ENCODE data around the gene PORCN. TPM values are rescaled to one million over a fixed set of nuclear protein-coding genes. Genes with fewer than 3 reads are reported as not detected.
"Not testable (repeated sequence)": the region's sequence is repeated elsewhere in the genome, so short reads cannot be mapped to it uniquely, and the experiment has no call there.

PORCN gene
- total and polyA plus RNA-seq, 9 of the 15 experiments (the other 6 are each of a cell fraction or from before 2014, with no cell fraction given): 0.34 to 5.1 (median 2.8) TPM

DNA sequence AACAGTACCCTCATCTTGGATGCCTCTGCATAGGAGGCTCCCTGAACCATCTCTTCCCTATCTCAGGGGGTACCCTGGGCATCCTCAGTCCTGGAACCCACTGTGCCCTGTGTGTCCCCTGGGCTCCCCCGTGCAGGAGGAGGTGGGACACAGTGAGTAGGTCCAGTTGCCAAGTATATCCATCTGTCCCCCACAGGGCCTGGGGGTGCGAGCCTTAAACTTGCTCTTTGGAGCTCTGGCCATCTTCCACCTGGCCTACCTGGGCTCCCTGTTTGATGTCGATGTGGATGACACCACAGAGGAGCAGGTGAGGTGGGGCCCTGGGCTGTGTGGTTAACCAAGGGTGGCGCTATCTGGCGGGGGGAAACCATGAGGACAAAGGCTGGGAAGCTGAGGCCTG lies 8.2 kb downstream of the PORCN start:
- Histone ChIP-seq H3K4me1 (replicated peaks in 1 of 2; ENCODE audit: control insufficient read depth in 2 of 2, insufficient read depth in 2 of 2, low read length in 2 of 2) (peaks cover 18 to 29% of the 10 kb centered on the region in 2 experiments; a peak in 4 of 5 replicates), H3K9ac (ENCODE audit: insufficient read depth in 1 of 2, low read depth in 2 of 2, low read length in 2 of 2) (0 out of 4 replicates have a peak overlapping the region, but pooled peaks of 1 of the 2 experiments have one; percentile 20), H3K9me1 (ENCODE audit: control insufficient read depth, insufficient read depth, low read length) (peaks cover 4% of the 10 kb centered on the region), H3K27me3 (ENCODE audit: control insufficient read depth in 2 of 2, insufficient read depth in 2 of 2, low read length in 2 of 2) (no peaks in the 10 kb centered on the region), H3K27ac (ENCODE audit: extremely low read depth, low read depth, low read length) (no peak overlapping the region), H3K36me3 (ENCODE audit: control insufficient read depth, insufficient read depth, low read length) (no peaks in the 10 kb centered on the region; the same call in 2 of the 3 replicates), H3K9me3 (replicated peaks; ENCODE audit: control insufficient read depth, insufficient read depth, low read depth, low read length) (no peaks in the 10 kb centered on the region), H3K4me3 (no peak overlapping the region), H3K79me2 (ENCODE audit: control insufficient read depth, insufficient read depth, low read length) (peaks cover 4% of the 10 kb centered on the region), H3K4me2 (ENCODE audit: insufficient read depth, low read length) (no peak overlapping the region), H4K20me1 (replicated peaks; ENCODE audit: control insufficient read depth, insufficient read depth, low read length) (no peaks in the 10 kb centered on the region), H2AFZ (ENCODE audit: low read depth, low read length) (no peak overlapping the region)
- CTCF ChIA-PET (ENCODE audit: low intra/inter-chr PET ratio): no interaction called here
- intact Hi-C loops (cut with micrococcal nuclease): no loop called here
- in situ Hi-C loops (cut with MboI): no loop called here
- 58% methylated on average over 5 of the region's 5 CpGs for WGBS (ENCODE audit: insufficient coverage, low coverage, missing lambda C conversion rate)
- no TSS peak for BruUV-seq (replicated peaks)
- no peak for DNase-seq (ENCODE audit: extremely low read depth in 1 of 4, low spot score in 3 of 4)
- POLR2A ChIA-PET: no interaction called here
- no peak for ATAC-seq
- FAIRE-seq: no peak
- TF ChIP-seq E2F3 (CRISPR knock-in tag; IDR thresholded peaks at IDR 0.05) (no peak), POLR2H (tag; IDR thresholded peaks at IDR 0.05; ENCODE audit: low read depth) (no peak), SLC30A9 (CRISPR knock-in tag; IDR thresholded peaks at IDR 0.05) (no peak), NFYB (IDR thresholded peaks at IDR 0.05; ENCODE audit: extremely low read depth, insufficient read length) (no peak), ARNT (IDR thresholded peaks at IDR 0.05) (no peak), CHCHD3 (CRISPR knock-in tag; IDR thresholded peaks at IDR 0.05) (no peak), CCAR2 (IDR thresholded peaks at IDR 0.05; ENCODE audit: low read depth, low read length) (no peak), ZC3H4 (CRISPR knock-in tag; IDR thresholded peaks at IDR 0.05; ENCODE audit: borderline replicate concordance) (no peak), CBX5 (IDR thresholded peaks at IDR 0.05; ENCODE audit: borderline replicate concordance, low read depth) (no peak), PCBP2 (IDR thresholded peaks at IDR 0.05; ENCODE audit: low read depth, low read length, poor library complexity, severe bottlenecking) (no peak), DPF2 (IDR thresholded peaks at IDR 0.05) (no peak), ZNF3 (CRISPR knock-in tag; IDR thresholded peaks at IDR 0.05) (no peak), JUN (IDR thresholded peaks at IDR 0.05; ENCODE audit: borderline replicate concordance, low read depth, low read length) (no peak), JUN (CRISPR knock-in tag; IDR thresholded peaks at IDR 0.05; ENCODE audit: borderline replicate concordance) (no peak), TEAD2 (tag; IDR thresholded peaks at IDR 0.05) (no peak), U2AF1 (optimal IDR thresholded peaks at IDR 0.05; ENCODE audit: low read depth, low read length) (no peak)
- TF ChIP-seq, protein P1, sequence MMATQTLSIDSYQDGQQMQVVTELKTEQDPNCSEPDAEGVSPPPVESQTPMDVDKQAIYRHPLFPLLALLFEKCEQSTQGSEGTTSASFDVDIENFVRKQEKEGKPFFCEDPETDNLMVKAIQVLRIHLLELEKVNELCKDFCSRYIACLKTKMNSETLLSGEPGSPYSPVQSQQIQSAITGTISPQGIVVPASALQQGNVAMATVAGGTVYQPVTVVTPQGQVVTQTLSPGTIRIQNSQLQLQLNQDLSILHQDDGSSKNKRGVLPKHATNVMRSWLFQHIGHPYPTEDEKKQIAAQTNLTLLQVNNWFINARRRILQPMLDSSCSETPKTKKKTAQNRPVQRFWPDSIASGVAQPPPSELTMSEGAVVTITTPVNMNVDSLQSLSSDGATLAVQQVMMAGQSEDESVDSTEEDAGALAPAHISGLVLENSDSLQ (IDR thresholded peaks at IDR 0.05): no peak

DNA sequence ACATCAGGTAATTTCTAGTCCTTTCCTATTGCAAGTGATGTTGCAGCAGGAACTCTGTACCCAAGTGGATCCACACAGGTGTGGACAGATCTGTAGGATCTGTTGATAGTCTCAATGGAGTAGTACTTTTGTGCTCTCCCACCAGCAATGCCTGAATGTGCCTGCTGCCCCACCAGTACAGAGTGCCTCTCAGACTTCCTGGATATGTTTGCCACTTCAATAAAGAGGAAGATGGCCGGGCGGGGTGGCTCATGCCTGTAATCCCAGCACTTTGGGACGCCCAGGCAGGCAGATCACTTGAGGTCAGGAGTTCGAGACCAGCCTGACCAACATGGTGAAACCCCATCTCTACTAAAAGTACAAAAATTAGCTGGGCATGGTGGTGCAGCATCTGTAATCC lies 10.7 kb downstream of the PORCN start:
- WGBS (ENCODE audit: insufficient coverage, low coverage, missing lambda C conversion rate): 57% methylated on average over 4 of the region's 4 CpGs

More for the DNA sequence above, 10.7 kb downstream of the PORCN start:
- H3K36me3 ChIP-seq (ENCODE audit: control insufficient read depth, insufficient read depth, low read length); H3K27me3 ChIP-seq (ENCODE audit: control insufficient read depth in 2 of 2, insufficient read depth in 2 of 2, low read length in 2 of 2); H3K4me3 ChIP-seq; H3K9ac ChIP-seq (ENCODE audit: insufficient read depth in 1 of 2, low read depth in 2 of 2, low read length in 2 of 2); DNase-seq (ENCODE audit: extremely low read depth in 1 of 4, low spot score in 3 of 4); H3K4me2 ChIP-seq (ENCODE audit: insufficient read depth, low read length); POLR2A ChIA-PET; BruUV-seq (replicated peaks); ATAC-seq; in situ Hi-C loops (cut with MboI); H3K9me3 ChIP-seq (replicated peaks; ENCODE audit: control insufficient read depth, insufficient read depth, low read depth, low read length); FAIRE-seq; intact Hi-C loops (cut with micrococcal nuclease); H2AFZ ChIP-seq (ENCODE audit: low read depth, low read length); H3K27ac ChIP-seq (ENCODE audit: extremely low read depth, low read depth, low read length); CTCF ChIA-PET (ENCODE audit: low intra/inter-chr PET ratio); H3K9me1 ChIP-seq (ENCODE audit: control insufficient read depth, insufficient read depth, low read length); H4K20me1 ChIP-seq (replicated peaks; ENCODE audit: control insufficient read depth, insufficient read depth, low read length): not testable (repeated sequence)
- peaks cover 23% of the 10 kb centered on the region for H3K79me2 ChIP-seq (ENCODE audit: control insufficient read depth, insufficient read depth, low read length)
- peaks cover 9 to 17% of the 10 kb centered on the region in 2 experiments; a peak in 4 of 5 replicates for H3K4me1 ChIP-seq (replicated peaks in 1 of 2; ENCODE audit: control insufficient read depth in 2 of 2, insufficient read depth in 2 of 2, low read length in 2 of 2)
